HG02970 (cell line): ENCODE results near the gene GALNT2.

Experiments
- ATAC-seq: cut with Tn5 transposase; IDR thresholded peaks from one replicate; pipeline ENCODE4 v1.9.1; 2021; ENCODE audit warnings: mild to moderate bottlenecking, moderate library complexity, moderate number of reproducible peaks; ENCODE audit not compliant: unreplicated experiment, low FRiP score

GALNT2 gene

DNA sequence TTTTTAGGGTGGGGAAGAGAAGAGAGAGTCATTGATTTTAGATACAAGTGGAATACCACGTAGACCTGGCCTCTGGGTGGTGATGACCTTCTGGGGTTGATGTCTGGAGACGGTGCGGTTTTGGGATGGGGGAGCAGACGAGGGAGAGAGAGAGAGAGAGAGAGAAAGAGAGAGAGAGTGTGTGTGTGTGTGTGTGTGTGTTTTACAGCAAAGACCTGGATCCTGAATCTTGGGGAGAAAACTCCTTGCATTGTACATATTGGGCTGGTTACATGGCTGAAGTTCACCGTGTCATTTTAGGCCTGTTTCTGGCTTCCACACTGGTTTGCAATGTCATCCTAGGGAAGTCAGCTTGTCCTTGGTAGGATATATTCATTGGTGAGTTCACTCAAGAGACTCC is 89.0 kb downstream of the GALNT2 start:
- no peak for ATAC-seq

DNA sequence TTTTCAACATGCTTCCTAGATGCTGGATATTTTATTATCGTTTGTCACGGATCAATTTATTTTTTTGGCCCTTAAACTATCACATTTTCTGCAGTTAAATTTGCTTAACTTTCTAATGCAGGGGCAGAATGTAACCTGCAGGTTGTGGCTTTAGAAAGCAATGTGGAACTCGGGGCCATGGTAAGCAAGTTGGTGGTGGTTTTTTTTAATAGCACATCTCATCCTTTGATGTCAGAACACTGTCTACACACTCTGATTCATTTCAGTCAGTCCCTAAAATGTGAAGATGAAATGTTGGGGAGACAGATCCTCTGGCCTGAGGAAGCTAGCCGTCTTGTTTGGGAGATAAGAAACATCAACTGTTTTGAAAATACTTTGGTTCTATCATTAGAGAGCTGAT is 89.5 kb downstream of the GALNT2 start:
- ATAC-seq, result no peak

DNA sequence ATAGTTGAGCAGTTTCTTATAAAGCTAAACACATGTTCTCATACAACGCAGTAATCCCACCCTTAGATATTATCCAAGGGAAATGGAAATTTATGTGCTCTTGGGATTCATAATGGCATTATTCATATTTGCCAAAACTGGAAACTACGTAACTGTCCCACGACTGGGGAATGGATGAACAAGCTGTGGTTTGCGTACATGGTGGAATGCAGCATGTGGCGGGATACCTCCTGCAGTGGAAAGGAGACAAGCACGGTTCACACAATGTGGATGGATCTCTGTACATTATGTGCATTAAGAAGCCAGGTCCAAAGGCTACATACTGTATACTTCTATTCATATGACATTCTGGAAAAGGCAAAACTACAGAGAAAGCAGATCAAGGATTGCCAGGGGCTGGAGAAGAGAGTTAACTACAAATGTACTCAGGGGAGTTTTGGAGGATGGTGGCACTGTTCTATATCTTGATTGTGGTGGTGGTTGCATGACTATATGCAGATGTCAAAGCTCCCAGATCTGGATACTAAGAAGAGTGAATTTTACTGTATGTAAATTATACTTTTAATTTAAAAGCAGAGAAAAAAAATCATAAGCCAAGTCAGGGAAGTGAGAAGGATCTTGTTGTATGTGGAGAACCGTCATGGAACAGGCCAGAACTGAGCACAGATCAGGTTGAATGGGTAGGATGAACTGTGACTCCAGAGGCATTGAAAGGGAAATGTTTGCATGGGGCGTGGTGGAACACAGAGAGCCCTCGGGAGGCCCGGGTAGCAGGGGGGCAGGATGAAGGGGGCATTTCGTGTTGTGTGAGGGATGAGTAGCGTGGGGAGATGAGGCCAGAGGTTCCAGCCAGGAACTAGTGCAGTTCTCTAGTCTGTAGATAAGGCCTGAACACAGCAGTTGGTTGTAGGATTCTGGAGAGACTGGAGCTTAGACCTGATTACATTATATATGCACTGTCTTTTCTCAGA is 90.7 kb downstream of the GALNT2 start:
- ATAC-seq, result no peak

DNA sequence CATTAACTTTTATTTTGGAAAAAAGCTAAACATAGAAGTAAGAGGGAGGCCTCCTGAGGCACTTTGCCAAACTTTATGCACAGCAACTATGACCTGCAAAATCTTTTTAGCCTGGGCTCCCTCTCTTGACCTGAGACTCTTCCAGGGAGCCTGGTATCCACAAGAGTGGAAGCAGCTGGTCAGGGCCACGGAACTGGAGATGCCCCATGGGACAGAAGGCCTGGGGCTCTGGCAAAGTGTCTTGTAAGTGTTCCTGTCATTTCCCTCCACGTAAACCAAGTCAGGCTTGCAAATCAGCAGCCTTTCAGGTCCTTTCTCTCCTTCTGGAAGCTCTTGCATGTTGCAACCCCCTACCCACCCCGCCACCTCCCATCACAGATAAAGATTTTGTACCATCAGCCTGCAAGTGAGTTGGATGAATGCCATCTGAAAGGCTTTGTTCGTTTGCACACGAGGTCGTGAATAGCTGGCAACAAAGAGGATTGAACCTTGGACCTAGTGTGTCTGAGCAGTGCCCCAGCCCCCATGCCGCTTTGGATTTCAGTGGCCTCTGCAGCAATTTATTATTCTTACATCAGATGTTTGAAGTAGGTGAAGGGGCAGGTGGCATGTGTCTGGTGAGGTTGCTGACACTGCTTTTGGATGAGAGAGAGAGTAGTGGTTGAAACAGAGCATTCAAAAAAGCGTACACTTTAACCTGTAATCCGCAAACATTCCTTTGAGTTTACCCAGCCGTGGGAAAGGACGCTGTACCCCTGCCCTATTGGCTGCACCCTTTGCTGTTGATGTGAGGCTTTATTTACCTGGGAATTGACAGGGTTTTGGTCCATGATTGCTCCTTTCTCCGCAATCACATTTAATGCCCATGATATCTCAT is 91.6 kb downstream of the GALNT2 start:
- no peak for ATAC-seq

DNA sequence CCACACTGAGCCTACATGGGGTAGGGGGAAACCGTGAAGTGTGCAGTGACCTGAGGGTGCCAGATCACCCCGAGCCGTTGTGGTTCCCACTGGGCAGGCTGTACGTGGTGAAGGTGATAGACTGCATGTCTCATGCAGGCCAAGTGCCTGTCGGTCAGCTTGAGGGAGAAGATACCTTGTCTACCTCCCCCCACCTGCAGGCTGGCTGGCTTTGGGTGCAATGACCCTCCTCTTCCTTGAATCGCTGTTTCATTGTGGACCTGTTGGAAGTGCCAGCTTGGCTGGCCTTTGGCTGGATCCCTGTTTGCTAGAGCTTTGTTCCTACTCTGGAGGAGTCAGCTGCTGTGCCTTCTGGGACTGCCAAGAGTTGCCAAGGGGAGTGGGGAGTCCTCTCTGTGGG is 92.5 kb downstream of the GALNT2 start:
- no peak for ATAC-seq

DNA sequence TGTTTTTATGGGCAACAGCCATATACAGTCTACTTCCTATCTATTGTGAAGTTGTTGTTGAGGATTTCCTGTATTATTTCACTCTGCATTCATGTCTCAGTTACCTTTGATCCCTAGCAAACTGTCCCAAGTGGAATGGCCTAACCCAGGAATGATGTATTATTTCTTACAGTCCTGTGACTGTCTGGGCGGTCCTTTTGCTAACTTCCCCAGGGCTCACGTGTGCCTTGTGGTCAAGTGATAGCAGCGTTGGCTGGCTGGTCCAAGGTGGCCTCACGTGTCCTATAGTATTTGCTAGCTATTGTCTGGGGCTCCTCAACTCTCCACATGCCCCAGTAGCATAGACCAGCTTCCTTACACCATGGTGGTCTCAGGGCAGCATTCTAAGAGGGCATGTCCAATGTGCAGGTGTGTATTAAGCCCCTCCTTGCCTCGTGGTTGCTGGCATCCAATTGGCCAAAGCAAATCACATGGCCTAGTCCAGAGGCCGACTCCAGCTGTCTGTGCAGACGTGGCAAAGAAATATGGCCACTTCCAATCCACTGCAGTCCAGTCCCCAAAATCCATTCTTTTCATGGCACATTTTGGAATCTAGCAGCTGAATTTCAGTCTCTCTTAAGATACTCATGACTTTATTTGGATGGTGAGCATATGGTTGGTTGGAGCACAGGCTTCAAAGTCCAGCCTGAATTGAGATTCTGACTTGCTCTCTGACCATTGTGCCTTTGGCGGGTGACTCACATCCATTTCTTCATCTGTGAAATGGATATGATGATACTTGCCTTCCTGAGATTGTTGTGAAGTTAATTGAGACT is 94.1 kb downstream of the GALNT2 start:
- ATAC-seq, result no peak

DNA sequence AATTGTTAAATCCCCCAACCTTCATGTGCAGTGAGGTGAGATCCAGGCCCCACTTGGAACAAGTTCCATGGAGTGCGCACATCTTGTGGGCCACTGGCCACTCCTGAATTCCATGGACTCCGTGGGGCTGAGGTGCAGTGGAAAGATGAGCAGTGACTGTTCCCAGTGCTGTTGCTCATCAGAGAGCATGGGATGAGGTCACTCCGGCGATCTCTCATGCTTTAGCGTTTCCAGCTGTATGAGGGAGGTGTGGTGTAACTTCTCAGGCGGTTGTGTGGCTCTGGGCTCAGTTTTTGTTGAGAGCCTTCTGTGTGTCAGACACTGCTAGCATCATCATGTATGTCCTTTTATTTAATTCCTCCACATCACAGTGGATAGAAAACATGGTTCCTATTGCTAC is 96.2 kb downstream of the GALNT2 start:
- ATAC-seq, result no peak

DNA sequence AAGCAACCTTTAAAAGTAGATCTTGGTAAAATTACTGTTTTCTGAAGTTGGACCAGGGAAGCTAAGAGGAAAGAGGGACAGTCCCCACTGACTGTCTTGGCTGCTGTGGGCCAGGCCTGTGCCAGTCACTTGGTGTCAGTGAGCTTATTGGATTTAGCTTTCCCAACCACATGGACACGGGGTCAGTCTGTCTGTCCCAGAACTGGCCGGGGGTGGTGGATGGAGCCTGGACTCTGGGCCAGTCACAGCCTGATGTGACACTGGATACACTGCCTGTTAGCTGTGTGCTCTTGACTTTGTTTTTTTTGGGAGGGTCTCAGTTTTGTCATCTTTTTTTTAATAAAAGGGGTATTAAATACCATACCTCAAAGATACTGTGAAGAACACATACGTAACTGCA is 96.7 kb downstream of the GALNT2 start:
- ATAC-seq, result no peak

DNA sequence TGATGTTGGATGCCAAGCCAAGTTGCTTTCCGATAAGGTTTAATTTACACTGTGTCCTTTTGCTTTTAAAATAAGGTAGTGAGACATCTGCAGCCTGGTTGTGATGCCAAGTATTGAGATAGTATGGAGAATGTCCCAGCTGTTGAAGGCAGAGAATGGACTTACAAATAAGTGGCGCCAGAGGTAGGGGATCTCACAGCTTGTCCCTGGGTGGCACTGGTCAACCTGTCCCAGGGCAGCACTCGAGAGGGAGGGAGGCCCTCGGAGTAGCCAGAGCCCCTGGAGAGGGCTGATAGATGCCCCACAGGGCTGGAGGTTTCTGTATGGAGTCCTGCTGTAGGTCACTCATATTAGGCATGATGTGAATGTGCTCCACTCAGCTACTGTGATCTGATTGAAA is 98.5 kb downstream of the GALNT2 start:
- ATAC-seq, result no peak

DNA sequence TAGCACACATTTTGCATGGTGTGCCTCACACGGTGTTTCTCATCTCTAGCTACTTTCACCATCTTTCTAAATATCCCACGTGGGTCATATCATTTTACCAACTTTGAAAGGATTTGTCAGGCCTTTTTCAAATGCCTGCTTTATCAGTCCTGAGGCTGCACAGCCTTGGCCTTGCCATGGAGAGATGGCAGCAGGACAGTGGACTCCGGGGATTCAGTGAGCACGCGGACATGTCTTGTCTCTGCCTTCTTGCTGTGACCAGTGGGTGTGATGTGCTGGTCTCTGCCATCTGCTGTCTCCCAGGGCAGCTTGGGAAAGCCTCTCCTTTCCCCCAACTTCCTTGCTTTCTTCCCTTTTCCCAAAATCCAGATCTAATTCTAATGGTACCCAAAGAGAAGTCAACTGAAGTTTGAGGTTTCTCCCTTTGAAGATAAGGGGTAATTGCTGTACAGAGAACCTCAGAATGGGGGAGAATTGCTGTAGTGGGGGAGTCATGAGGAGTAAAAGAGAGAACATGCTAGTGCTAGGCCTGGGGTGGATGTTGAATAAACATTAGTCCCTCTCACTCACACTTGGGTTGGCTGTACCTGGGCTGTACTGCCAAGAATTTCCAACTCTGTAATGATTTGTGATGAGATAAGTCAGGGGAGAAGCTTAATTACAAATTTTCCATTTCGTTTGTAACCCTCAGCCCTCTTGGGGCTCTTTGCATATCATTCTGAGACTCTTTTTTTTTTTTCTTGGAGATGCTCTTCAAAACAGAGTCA is 99.5 kb downstream of the GALNT2 start:
- no peak for ATAC-seq

DNA sequence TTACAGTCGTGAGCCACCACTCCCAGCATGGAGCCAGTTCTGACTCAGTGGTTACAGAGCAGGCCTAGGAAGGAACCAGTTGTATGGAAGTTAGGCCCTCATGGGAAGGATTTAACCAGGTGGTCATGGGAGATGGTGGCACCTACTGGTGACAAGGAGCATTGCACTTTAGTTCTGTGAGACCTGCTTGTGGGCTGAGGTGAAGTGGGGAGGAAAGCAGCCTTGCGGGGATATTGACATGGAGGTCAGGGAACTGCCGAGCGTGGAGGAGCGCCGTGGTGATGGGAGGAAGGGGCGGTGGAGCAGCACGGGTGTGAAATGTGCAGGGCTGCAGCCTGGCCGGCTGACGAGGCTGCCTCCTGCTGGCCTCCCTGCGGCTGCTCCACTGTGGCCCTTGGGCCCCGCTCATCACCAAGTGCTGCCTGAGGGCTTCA is 100.4 kb downstream of the GALNT2 start:
- no peak for ATAC-seq

DNA sequence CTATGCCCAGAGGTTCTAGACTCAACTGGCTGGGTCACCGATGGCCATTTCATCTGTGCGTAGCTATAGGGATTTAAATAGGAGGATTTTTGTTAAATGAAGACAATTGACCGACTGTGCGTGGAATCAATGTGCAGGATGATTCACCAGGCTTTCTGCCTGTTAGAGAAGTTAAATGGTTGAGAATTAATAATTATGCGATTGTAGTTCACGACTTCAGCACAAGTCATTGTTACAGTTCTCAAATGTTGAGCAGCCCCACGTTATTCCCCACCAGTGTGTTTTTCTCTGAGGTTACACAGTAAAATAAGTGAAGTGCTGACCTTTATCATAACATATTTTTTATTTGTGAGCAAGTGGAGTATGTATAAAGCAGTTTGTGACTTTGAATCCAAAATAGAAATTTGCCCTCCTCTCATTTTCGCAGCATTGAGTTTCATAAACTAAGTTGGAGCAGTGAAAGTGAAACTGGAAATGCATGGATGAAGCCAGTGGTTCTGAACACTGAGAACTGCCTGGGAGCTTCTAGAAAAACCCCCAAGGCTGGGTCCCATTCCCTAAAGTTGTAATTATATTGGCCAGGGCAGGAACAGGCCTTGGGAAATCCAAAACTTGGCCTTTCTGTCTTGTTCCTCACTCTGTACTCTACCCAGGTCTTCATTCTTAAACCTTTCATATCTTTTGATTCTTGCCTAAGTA is 102.6 kb downstream of the GALNT2 start:
- no peak for ATAC-seq

DNA sequence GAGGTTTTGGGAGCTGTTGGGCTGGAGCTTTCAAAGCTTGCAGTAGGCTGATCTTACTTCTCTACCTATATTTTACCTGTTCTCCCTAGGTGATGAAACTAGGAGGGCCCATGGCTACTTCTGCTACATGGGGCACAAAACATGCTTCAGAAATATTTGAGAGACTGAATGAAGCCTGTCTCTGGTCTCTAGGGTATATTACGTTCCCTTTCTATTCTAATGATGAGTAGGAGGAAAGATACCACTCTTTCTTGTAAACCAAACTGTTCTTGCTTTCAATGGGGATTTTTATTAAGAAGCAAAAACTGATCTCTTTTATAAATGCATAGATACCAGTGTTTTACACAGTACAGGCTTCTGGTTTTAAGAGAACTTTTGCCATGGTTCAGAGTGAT is 103.1 kb downstream of the GALNT2 start:
- no peak for ATAC-seq

DNA sequence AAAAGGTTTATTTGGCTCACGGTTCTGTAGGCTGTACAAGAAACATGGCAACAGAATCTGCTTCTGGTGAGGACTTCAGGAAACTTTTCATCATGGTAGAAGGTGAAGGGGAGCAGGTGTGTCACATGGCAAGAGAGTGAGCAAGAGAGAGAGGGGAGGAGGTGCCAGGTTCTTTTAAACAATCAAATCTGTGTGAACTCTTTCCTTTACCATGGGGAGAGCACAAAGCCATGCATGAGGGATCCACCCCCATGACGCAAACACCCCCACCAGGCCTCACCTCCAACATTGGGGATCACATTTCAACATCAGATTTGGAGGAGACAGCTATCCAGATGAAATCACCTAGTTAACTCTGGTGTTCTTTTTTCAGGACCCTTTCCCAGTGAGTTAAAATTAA is 103.6 kb downstream of the GALNT2 start:
- ATAC-seq, result no peak

DNA sequence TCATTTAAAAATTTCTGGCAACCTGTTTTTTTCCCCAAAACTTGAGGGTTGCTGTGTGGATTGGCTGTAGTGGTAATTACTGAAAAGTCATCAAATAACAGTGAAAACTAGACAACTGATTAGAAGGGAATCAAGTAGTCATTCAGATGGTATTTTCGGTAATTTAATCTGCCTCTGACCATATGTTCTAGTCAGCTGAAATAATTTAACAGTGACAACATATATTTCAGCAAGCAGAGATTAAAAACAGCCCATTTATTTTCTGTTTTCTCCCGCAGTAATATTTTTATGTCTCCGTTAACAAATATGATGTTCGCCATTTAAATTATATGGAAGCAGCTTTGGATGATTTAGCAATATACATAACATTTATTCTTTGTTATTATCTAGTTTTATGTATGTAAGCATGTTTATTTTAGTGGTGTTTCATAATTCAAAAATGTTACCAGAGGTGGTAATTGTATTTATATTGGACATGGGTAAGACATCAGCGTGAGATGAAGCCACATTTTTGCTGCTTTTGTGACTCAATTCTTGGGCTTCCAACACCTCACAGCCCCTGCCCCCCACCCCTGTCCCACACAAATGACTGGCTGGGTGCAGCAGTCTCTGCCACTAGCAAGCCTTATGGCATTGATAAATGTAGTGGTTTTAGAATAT is 104.4 kb downstream of the GALNT2 start:
- no peak for ATAC-seq

DNA sequence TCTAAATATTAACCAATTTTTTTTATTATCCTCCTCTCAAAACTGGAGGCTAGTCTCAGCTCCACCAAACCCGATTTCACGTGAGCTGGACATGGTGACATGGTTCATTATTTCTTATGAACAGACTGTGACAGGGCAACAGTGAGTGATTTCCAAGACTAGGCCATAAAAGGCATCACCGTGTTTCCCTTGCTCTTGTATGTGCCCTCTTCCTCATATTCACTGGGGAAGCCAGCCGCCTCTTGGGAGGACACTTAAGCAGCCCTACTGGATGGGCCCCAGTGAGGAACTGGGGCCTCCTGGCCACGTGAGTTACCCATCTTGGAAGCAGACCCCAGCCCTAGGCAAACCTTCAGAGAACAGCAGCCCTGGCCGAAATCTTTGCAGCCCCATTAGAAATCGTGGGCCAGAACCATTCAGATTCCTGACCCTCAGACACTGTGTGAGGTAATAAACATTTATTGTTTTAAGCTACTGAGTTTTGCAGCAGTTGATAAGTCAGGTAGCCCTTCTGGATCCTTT is 105.0 kb downstream of the GALNT2 start:
- ATAC-seq, result no peak

DNA sequence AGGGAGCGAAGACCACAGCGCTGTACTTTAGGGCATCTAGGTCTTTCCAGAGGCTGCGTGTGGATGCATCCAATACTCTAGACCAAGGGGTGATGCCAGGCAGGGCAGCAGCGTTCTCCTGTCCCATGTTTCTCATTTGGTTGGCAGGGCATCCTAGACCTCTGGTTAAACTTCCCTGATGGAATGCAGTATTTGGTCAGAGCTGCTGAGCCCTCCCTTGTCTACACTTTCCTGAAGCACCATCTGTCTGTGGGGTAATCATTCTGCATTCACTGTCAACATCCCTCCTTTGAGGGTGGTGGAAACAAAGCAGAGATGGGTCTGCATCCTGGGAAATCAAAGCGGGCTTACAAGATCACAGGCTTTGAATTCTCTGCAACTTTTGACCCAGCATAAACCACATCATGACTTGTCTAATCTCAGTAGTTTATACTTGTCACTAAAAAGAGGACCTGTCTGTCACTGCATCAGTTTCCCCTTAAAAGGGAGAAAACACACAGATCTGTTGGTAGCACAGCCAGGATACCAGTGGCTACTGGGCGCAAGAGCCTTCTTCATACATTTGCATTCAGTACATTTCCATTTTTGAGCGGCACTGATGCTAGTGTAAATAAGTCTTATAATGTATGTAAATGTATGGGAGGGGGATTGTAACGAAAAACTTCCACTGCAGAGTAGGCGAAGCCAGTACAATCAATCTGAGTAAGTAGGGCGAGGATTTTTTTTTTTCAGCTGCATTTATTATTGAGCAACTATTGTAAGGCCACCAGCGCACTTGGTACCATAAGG is 106.3 kb downstream of the GALNT2 start:
- ATAC-seq, result no peak

DNA sequence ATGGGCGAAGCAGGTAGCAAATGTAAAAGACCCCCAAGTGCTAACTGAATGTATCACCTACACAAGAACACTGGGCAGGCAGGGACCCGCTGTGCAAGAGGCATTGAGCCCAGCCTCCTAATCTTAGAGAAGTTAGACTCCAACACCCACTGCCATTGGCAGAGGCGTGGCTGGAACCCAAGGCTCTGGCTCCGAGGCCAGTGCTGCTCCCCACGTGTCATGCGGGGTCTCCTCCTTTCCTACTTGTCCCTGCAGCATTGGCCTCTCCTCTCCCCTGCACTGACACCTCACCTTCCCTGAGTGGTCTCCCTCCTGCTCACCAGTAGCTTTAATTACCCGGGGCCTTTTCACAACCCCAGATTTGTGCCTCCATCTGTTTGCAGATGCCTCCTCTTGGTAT is 107.0 kb downstream of the GALNT2 start:
- no peak for ATAC-seq
